Panc1 (cell line): ENCODE measurements around the gene RPH3AL. TPM values are rescaled to one million over a fixed set of nuclear protein-coding genes. Genes with fewer than 3 reads are reported as not detected.

Experiments
- ATAC-seq: fragments of 200-7000 bp; cut with Tn5 transposase; 2 replicates; pipeline ENCODE4 v1.9.1; 2020; ENCODE audit warnings: mild to moderate bottlenecking, moderate library complexity
- BruUV-seq: library from RNA; stranded (reverse); fragments of 400-500 nt; replicated peaks from 2 replicates; lab custom pipeline; 2021; lab: Mats Ljungman, UMichigan
- CTCF ChIA-PET: fragments of 300-600 bp; sonication (Branson Sonifier 250); formaldehyde crosslinking; loops from one replicate; lab custom pipeline; 2022; ENCODE audit warnings: antibody characterized with exemption; lab: Charles Lee
- POLR2A ChIA-PET: fragments of 300-600 bp; sonication (Branson Sonifier 250); formaldehyde crosslinking; loops from one replicate; lab custom pipeline; 2022; ENCODE audit warnings: antibody characterized with exemption; lab: Charles Lee
- DNase-seq: peaks from one replicate; pipeline ENCODE4 v3.0.0-alpha.2; 2010; ENCODE audit warnings: low read depth, low spot score
- H3K27ac ChIP-seq: 2 replicates; pipeline ENCODE4 v1.5.1; 2011; ENCODE audit warnings: mild to moderate bottlenecking, low read length, inconsistent platforms
- H3K27me3 ChIP-seq: fragments of 200-500 bp; sonication (Bioruptor generic); 2 replicates; pipeline ENCODE4 v1.6.0; 2014; ENCODE audit warnings: low read length, inconsistent platforms; ENCODE audit not compliant: control insufficient read depth, insufficient read depth
- H3K36me3 ChIP-seq: fragments of 200-500 bp; sonication (Bioruptor generic); 2 replicates; pipeline ENCODE4 v1.5.1; 2014; ENCODE audit warnings: inconsistent platforms, mild to moderate bottlenecking, low read length, moderate library complexity; ENCODE audit not compliant: control insufficient read depth, insufficient read depth
- H3K4me1 ChIP-seq: 2 replicates; pipeline ENCODE4 v1.5.1; 2011; ENCODE audit warnings: inconsistent platforms, mild to moderate bottlenecking, low read length, moderate library complexity; ENCODE audit not compliant: control insufficient read depth, insufficient read depth
- H3K4me3 ChIP-seq, 2 experiments: 2 replicates each; pipeline ENCODE4 v1.5.1; 2011 to 2012; ENCODE audit warnings: low read depth in 2 of 2, low read length in 2 of 2, mild to moderate bottlenecking in 2 of 2, inconsistent platforms in 1 of 2, moderate library complexity in 1 of 2
- H3K9me3 ChIP-seq: fragments of 200-500 bp; sonication (Bioruptor generic); 2 replicates; pipeline ENCODE4 v1.5.1; 2014; ENCODE audit warnings: low read depth, mild to moderate bottlenecking, inconsistent platforms, low read length, moderate library complexity; ENCODE audit not compliant: control insufficient read depth, insufficient read depth
- POLR2AphosphoS5 ChIP-seq: IDR thresholded peaks from 2 replicates; pipeline ENCODE4 v1.6.1; 2012; ENCODE audit warnings: mild to moderate bottlenecking, low read depth, low read length, moderate library complexity
- SIN3A ChIP-seq: IDR thresholded peaks from 2 replicates; pipeline ENCODE4 v1.6.1; 2012; ENCODE audit warnings: low read depth, mild to moderate bottlenecking, low read length, moderate library complexity, borderline replicate concordance; ENCODE audit not compliant: insufficient read depth
- TCF7L2 ChIP-seq: IDR thresholded peaks from 2 replicates; pipeline ENCODE4 v1.6.1; 2011; ENCODE audit warnings: mild to moderate bottlenecking, low read depth, low read length, inconsistent platforms
- in situ Hi-C: cut with HindIII; loops from 2 replicates; pipeline ENCODE4 v1.10.0; 2016; ENCODE audit warnings: low sequenced_read_pairs, low pct_unique_long_range_greater_than_20kb
- intact Hi-C: fragments of 100-400 bp; cut with micrococcal nuclease; formaldehyde crosslinking; loops from one replicate; pipeline ENCODE4 v1.10.0; 2022; ENCODE audit not compliant: unreplicated experiment
- total RNA-seq: library from RNA; stranded (reverse); gene quantifications from one replicate; pipeline ENCODE4 v1.2.1, GENCODE V29; 2021; ENCODE audit not compliant: unreplicated experiment
- TF ChIP-seq, protein P1 (sequence below): fragments of 450-650 bp; IDR thresholded peaks from 2 replicates; pipeline ENCODE4 v1.5.1; 2017; ENCODE audit warnings: mild to moderate bottlenecking
- TF ChIP-seq, protein P2 (sequence below), 2 experiments: IDR thresholded peaks; 2 replicates each; pipeline ENCODE4 v1.6.1; 2011 to 2012; ENCODE audit warnings: low read depth in 2 of 2, control low read depth in 1 of 2, low read length in 1 of 2, mild to moderate bottlenecking in 1 of 2, moderate library complexity in 1 of 2; ENCODE audit not compliant: insufficient read depth in 1 of 2

Gene RPH3AL
- total RNA-seq, 1 experiment from 2014 or later, result 2.2 TPM

DNA sequence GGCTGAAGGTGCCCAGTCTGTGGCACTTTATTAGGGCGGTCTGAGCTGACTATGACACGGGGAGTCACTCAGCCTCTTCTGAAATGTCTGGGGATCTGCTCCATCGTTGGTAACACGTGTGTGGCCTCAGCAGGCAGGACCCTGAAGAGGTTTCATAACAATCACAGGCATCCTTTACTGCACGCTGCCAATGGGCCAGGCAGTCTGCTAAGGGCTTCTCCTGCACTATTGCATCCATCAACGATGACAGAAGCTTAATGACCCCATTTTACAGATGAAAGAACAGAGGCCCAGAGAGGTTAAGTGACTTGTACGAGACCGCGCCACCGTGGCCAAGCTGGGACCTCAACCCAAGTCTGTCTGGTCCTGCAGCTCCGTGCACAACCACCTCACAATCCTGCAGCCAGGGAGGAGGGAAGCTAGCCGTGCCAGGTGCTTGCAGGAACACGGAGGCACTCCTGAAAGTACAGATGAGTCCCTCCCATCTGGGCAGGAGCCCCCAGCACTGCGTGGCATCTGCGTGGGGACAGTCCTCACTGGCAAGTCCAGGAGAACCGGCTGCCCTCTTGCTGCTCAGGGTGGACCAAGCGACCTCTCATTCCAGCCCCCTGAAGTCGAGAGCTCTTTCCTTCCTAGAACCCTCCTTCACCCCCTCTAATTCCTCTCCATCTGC lies 40.0 kb downstream of the RPH3AL start:
- POLR2A ChIA-PET, result no interaction called here
- Histone ChIP-seq H3K4me1 (no peaks in the 10 kb centered on the region), H3K4me3 (no peak overlapping the region), H3K27ac (no peak overlapping the region), H3K9me3 (no peaks in the 10 kb centered on the region), H3K27me3 (no peaks in the 10 kb centered on the region), H3K36me3 (no peaks in the 10 kb centered on the region)
- intact Hi-C loops (no loop called here), in situ Hi-C loops (no loop called here)
- no peak for ATAC-seq
- CTCF ChIA-PET, result interaction anchor here (0.6 kb wide), 1 partner anchor 99 kb away, joined by 3 read pairs; no protein-coding TSS in a partner anchor
- no TSS peak for BruUV-seq
- TF ChIP-seq, protein P1, sequence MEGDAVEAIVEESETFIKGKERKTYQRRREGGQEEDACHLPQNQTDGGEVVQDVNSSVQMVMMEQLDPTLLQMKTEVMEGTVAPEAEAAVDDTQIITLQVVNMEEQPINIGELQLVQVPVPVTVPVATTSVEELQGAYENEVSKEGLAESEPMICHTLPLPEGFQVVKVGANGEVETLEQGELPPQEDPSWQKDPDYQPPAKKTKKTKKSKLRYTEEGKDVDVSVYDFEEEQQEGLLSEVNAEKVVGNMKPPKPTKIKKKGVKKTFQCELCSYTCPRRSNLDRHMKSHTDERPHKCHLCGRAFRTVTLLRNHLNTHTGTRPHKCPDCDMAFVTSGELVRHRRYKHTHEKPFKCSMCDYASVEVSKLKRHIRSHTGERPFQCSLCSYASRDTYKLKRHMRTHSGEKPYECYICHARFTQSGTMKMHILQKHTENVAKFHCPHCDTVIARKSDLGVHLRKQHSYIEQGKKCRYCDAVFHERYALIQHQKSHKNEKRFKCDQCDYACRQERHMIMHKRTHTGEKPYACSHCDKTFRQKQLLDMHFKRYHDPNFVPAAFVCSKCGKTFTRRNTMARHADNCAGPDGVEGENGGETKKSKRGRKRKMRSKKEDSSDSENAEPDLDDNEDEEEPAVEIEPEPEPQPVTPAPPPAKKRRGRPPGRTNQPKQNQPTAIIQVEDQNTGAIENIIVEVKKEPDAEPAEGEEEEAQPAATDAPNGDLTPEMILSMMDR, result no peak
- DNase-seq, result no peak

DNA sequence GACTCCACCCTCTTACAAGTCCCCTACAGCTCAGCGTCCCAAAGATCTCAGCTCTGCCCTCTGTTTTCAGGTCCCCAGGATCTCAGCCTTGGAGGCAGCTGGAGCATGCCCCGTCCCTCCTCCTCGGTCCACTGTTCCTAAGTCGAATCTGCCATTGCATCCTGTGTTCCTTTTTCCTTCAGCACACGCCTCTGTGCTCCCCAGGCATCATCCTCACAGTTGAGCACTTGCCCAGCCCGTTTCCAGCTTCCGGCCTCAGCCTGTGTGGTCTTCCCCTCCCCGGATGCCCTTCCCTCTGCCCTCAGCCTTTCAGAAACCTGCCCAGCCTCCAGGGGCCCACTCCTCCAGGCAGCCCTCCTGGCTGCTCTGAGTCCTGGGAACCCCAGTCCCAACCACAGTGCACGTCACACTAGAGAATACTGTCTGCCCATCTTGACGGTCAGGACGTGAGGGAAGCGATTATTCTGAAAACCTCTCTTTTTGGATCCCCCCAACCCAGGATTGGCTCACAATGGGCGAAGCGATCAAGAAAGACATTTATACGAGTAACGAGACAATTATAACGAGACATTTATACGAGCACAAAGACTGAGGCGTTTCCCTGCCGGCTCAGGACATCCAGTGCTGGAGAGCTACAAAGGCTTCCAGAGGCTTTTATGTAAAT lies 41.4 kb downstream of the RPH3AL start:
- H3K27ac ChIP-seq, result no peak overlapping the region
- TF ChIP-seq, protein P1, result no peak
- TF ChIP-seq, protein P2, sequence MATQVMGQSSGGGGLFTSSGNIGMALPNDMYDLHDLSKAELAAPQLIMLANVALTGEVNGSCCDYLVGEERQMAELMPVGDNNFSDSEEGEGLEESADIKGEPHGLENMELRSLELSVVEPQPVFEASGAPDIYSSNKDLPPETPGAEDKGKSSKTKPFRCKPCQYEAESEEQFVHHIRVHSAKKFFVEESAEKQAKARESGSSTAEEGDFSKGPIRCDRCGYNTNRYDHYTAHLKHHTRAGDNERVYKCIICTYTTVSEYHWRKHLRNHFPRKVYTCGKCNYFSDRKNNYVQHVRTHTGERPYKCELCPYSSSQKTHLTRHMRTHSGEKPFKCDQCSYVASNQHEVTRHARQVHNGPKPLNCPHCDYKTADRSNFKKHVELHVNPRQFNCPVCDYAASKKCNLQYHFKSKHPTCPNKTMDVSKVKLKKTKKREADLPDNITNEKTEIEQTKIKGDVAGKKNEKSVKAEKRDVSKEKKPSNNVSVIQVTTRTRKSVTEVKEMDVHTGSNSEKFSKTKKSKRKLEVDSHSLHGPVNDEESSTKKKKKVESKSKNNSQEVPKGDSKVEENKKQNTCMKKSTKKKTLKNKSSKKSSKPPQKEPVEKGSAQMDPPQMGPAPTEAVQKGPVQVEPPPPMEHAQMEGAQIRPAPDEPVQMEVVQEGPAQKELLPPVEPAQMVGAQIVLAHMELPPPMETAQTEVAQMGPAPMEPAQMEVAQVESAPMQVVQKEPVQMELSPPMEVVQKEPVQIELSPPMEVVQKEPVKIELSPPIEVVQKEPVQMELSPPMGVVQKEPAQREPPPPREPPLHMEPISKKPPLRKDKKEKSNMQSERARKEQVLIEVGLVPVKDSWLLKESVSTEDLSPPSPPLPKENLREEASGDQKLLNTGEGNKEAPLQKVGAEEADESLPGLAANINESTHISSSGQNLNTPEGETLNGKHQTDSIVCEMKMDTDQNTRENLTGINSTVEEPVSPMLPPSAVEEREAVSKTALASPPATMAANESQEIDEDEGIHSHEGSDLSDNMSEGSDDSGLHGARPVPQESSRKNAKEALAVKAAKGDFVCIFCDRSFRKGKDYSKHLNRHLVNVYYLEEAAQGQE (IDR thresholded peaks at IDR 0.05; ENCODE audit: insufficient read depth in 1 of 2, low read depth in 2 of 2, low read length in 1 of 2), result no peak
- TF ChIP-seq SIN3A, result no peak
- no peak for TF ChIP-seq TCF7L2
- no peak for TF ChIP-seq POLR2AphosphoS5
- BruUV-seq, result no TSS peak
- ATAC-seq, result no peak
- in situ Hi-C loops (no loop called here), intact Hi-C loops (no loop called here)
- no peaks in the 10 kb centered on the region for H3K36me3 ChIP-seq
- CTCF ChIA-PET, result interaction anchor here (1.1 kb wide), 1 partner anchor 42 kb away, joined by 3 read pairs; no protein-coding TSS in a partner anchor
- no peak overlapping the region for H3K4me3 ChIP-seq
- H3K27me3 ChIP-seq, result no peaks in the 10 kb centered on the region
- H3K9me3 ChIP-seq, result no peaks in the 10 kb centered on the region
- POLR2A ChIA-PET, result no interaction called here
- no peaks in the 10 kb centered on the region for H3K4me1 ChIP-seq
- no peak for DNase-seq
